KMS-11 (cell line): Measurements from ENCODE around the gene ZNRF3.

Source experiments
- H2AFZ ChIP-seq: fragments of 200-600 bp; sonication (generic); 2 replicates; pipeline ENCODE4 v1.6.1; 2016; ENCODE audit warnings: antibody characterized with exemption, mixed run types, low read depth
- H3K27ac ChIP-seq: fragments of 200-600 bp; sonication (generic); 2 replicates; pipeline ENCODE4 v1.6.1; 2016; ENCODE audit warnings: mild to moderate bottlenecking, mixed run types
- H3K27me3 ChIP-seq: fragments of 200-600 bp; sonication (generic); 2 replicates; pipeline ENCODE4 v1.6.1; 2017; ENCODE audit warnings: mild to moderate bottlenecking, low read depth, mixed run types, moderate library complexity; ENCODE audit not compliant: insufficient read depth
- H3K36me3 ChIP-seq: fragments of 200-600 bp; sonication (generic); 2 replicates; pipeline ENCODE4 v1.6.1; 2017; ENCODE audit warnings: mild to moderate bottlenecking, mixed run types; ENCODE audit not compliant: insufficient read depth
- H3K4me1 ChIP-seq: fragments of 200-600 bp; sonication (generic); 2 replicates; pipeline ENCODE4 v1.6.1; 2016; ENCODE audit warnings: mild to moderate bottlenecking, low read depth, mixed run types; ENCODE audit not compliant: poor library complexity, severe bottlenecking
- H3K4me2 ChIP-seq: fragments of 200-600 bp; sonication (generic); 2 replicates; pipeline ENCODE4 v1.7.0; 2016; ENCODE audit warnings: mild to moderate bottlenecking, mixed run types
- H3K4me3 ChIP-seq: fragments of 200-600 bp; sonication (generic); IDR thresholded peaks from 2 replicates; pipeline ENCODE4 v1.6.1; 2017; ENCODE audit warnings: low read depth, low read length, mixed read lengths; ENCODE audit not compliant: insufficient read depth
- H3K79me2 ChIP-seq: fragments of 200-600 bp; sonication (generic); 2 replicates; pipeline ENCODE4 v1.6.1; 2016; ENCODE audit warnings: low read depth, mixed run types; ENCODE audit not compliant: insufficient read depth
- H3K9ac ChIP-seq: fragments of 200-600 bp; sonication (generic); 2 replicates; pipeline ENCODE4 v1.6.1; 2016; ENCODE audit warnings: mild to moderate bottlenecking, mixed run types
- H4K20me1 ChIP-seq: fragments of 200-600 bp; sonication (generic); 2 replicates; pipeline ENCODE4 v1.6.1; 2016; ENCODE audit warnings: mild to moderate bottlenecking, mixed run types; ENCODE audit not compliant: insufficient read depth
- CTCF ChIP-seq: fragments of 200-600 bp; sonication (generic); conservative IDR thresholded peaks from 2 replicates; pipeline ENCODE4 v1.6.1; 2017; ENCODE audit warnings: low read depth, mild to moderate bottlenecking, antibody characterized with exemption, low read length, moderate library complexity, mixed read lengths

The ZNRF3 gene

GRCh38 chr22:28909375-28909774, 26.0 kb downstream of the ZNRF3 start:
- H3K4me3 ChIP-seq: no peak overlapping the region
- H3K27me3 ChIP-seq: no peaks in the 10 kb centered on the region
- peaks cover 12% of the 10 kb centered on the region; the same call in 1 of the 2 replicates for H4K20me1 ChIP-seq
- H3K27ac ChIP-seq: no peak overlapping the region
- H3K36me3 ChIP-seq: no peaks in the 10 kb centered on the region
- no peaks in the 10 kb centered on the region; the same call in 1 of the 2 replicates for H3K79me2 ChIP-seq
- no peak for TF ChIP-seq CTCF
- peaks cover 31% of the 10 kb centered on the region for H3K4me1 ChIP-seq
- no peak overlapping the region for H3K4me2 ChIP-seq
- no peak overlapping the region for H3K9ac ChIP-seq
- no peak overlapping the region for H2AFZ ChIP-seq

GRCh38 chr22:28910569-28911303, 27.4 kb downstream of the ZNRF3 start:
- TF ChIP-seq CTCF: no peak
- Histone ChIP-seq H2AFZ (no peak overlapping the region), H3K27ac (no peak overlapping the region), H3K36me3 (no peaks in the 10 kb centered on the region), H3K4me3 (no peak overlapping the region), H3K4me1 (peaks cover 31% of the 10 kb centered on the region), H3K4me2 (no peak overlapping the region), H3K79me2 (no peaks in the 10 kb centered on the region; the same call in 1 of the 2 replicates), H4K20me1 (peaks cover 12% of the 10 kb centered on the region; the same call in 1 of the 2 replicates), H3K9ac (no peak overlapping the region), H3K27me3 (no peaks in the 10 kb centered on the region)

GRCh38 chr22:28911304-28911690, 27.9 kb downstream of the ZNRF3 start:
- H3K4me3 ChIP-seq: no peak overlapping the region
- peaks cover 12% of the 10 kb centered on the region; the same call in 1 of the 2 replicates for H4K20me1 ChIP-seq
- H3K27ac ChIP-seq: no peak overlapping the region

More at GRCh38 chr22:28911304-28911690, 27.9 kb downstream of the ZNRF3 start:
- Histone ChIP-seq H3K9ac (no peak overlapping the region), H3K4me1 (peaks cover 25% of the 10 kb centered on the region), H2AFZ (no peak overlapping the region), H3K27me3 (no peaks in the 10 kb centered on the region), H3K36me3 (no peaks in the 10 kb centered on the region), H3K4me2 (no peak overlapping the region), H3K79me2 (no peaks in the 10 kb centered on the region; the same call in 1 of the 2 replicates)
- TF ChIP-seq CTCF: no peak
